A172 (cell line): ENCODE data around the gene PTPRE. TPM values are rescaled to one million over a fixed set of nuclear protein-coding genes. Genes with fewer than 3 reads are reported as not detected.
A peak's percentile ranks its signal among the peaks of the same experiment; 100 is the strongest.

Experiments used
- DNase-seq: peaks from one replicate; pipeline ENCODE4 v3.0.0-alpha.2; 2015; ENCODE audit warnings: low spot score
- total RNA-seq: library from RNA; depleted of rRNA; stranded (reverse); fragments of >200 nt; shearing (Covaris generic); gene quantifications from 2 replicates; pipeline ENCODE4 v1.2.3, GENCODE V29; 2014

PTPRE gene
- total RNA-seq, 1 experiment from 2014 or later: 3.8 TPM

GRCh38 chr10:127882801-127883459 is 24.0 kb upstream of the PTPRE start:
- no peak for DNase-seq

- no peak for DNase-seq
Measured at GRCh38 chr10:127883516-127883915, 23.4 kb upstream of the PTPRE start.

- DNase-seq: no peak
Measured at GRCh38 chr10:127884501-127884900, 22.4 kb upstream of the PTPRE start.

- no peak for DNase-seq
Measured at GRCh38 chr10:127886371-127887051, 20.4 kb upstream of the PTPRE start.

GRCh38 chr10:127887541-127888415 is 19.1 kb upstream of the PTPRE start:
- DNase-seq: no peak

GRCh38 chr10:127888521-127889312 is 18.2 kb upstream of the PTPRE start:
- no peak for DNase-seq

GRCh38 chr10:127889605-127890195 is 17.2 kb upstream of the PTPRE start:
- peak; percentile 18 for DNase-seq

GRCh38 chr10:127890216-127890615 is 16.7 kb upstream of the PTPRE start:
- no peak for DNase-seq

GRCh38 chr10:127890832-127891334 is 16.0 kb upstream of the PTPRE start:
- no peak for DNase-seq

- DNase-seq: no peak
Measured at GRCh38 chr10:127892743-127893142, 14.2 kb upstream of the PTPRE start, which contains the start of gene CLRN3. Gene CLRN3, minus strand, starts transcription at chr10:127892941. Its CDS starts 157 bp downstream, at chr10:127892784.

- no peak for DNase-seq
Measured at GRCh38 chr10:127894146-127894545, 12.8 kb upstream of the PTPRE start.

GRCh38 chr10:127896590-127896989 is 10.3 kb upstream of the PTPRE start:
- no peak for DNase-seq

GRCh38 chr10:127897177-127897576 is 9.7 kb upstream of the PTPRE start:
- DNase-seq: no peak

GRCh38 chr10:127899766-127900387 is 7.0 kb upstream of the PTPRE start:
- DNase-seq: no peak

GRCh38 chr10:127903789-127904188 is 3.1 kb upstream of the PTPRE start:
- DNase-seq: no peak

GRCh38 chr10:127904311-127905000 is 2.4 kb upstream of the PTPRE start:
- no peak for DNase-seq

GRCh38 chr10:127905001-127905847 is 1.7 kb upstream of the PTPRE start:
- no peak for DNase-seq

GRCh38 chr10:127905848-127906261 is 1.0 kb upstream of the PTPRE start:
- no peak for DNase-seq
